Measurements from ENCODE around the gene TMEM214.

The TMEM214 gene

GRCh38 chr2:27000995-27001394, 31.8 kb upstream of the TMEM214 start:
- CTCF ChIA-PET = no interaction called here
- POLR2A ChIA-PET = no interaction called here
- no peak for TF ChIP-seq CTCF (IDR thresholded peaks at IDR 0.05; ENCODE audit: control extremely low read depth, extremely low read depth, low read depth, missing control alignments)
- DNase-seq (ENCODE audit: extremely low spot score) = no peak

GRCh38 chr2:27001950-27002349, 30.8 kb upstream of the TMEM214 start:
- no peak for TF ChIP-seq CTCF (IDR thresholded peaks at IDR 0.05; ENCODE audit: control extremely low read depth, extremely low read depth, low read depth, missing control alignments)
- CTCF ChIA-PET = no interaction called here

GRCh38 chr2:27003007-27003406, 29.8 kb upstream of the TMEM214 start:
- ChIA-PET CTCF (interaction anchor here (1.6 to 5.8 kb wide), 4 partner anchors 8 to 157 kb away, joined by 4 to 22 read pairs (median 6); no protein-coding TSS in a partner anchor), POLR2A (no interaction called here)
- DNase-seq (ENCODE audit: extremely low spot score) = no peak
- no peak for TF ChIP-seq CTCF (IDR thresholded peaks at IDR 0.05; ENCODE audit: control extremely low read depth, extremely low read depth, low read depth, missing control alignments)

More at GRCh38 chr2:27001950-27002349, 30.8 kb upstream of the TMEM214 start:
- DNase-seq (ENCODE audit: extremely low spot score) = no peak
- POLR2A ChIA-PET = no interaction called here

- ChIA-PET POLR2A (no interaction called here), CTCF (interaction anchor here (1.0 to 5.8 kb wide), 6 partner anchors 9 to 158 kb away, joined by 3 to 22 read pairs (median 4); no protein-coding TSS in a partner anchor)
- no peak for TF ChIP-seq CTCF (IDR thresholded peaks at IDR 0.05; ENCODE audit: control extremely low read depth, extremely low read depth, low read depth, missing control alignments)
- no peak for DNase-seq (ENCODE audit: extremely low spot score)
These were observed 28.9 kb upstream of the TMEM214 start for GRCh38 chr2:27003857-27004256.

- CTCF ChIA-PET = interaction anchor here (1.0 to 5.8 kb wide), 3 partner anchors 10 to 45 kb away, joined by 3 to 22 read pairs (median 9); no protein-coding TSS in a partner anchor
- POLR2A ChIA-PET = no interaction called here
These were observed 26.0 kb upstream of the TMEM214 start for GRCh38 chr2:27006602-27007415.

More at GRCh38 chr2:27006602-27007415, 26.0 kb upstream of the TMEM214 start:
- DNase-seq (ENCODE audit: extremely low spot score) = no peak
- TF ChIP-seq CTCF (IDR thresholded peaks at IDR 0.05; ENCODE audit: control extremely low read depth, extremely low read depth, low read depth, missing control alignments) = no peak
